Stimulated activated CD8-positive, alpha-beta memory T cell treated with anti-CD3 and anti-CD28 coated beads, Interleukin-4, amount 100 ng/mL, for 4 hours (primary cell): ENCODE data around the gene BMPR2.
"Not testable (repeated sequence)": the region's sequence is repeated elsewhere in the genome, so short reads cannot be mapped to it uniquely, and the experiment has no call there.

Experiments used
- DNase-seq, 2 donors: peaks; one replicate each; pipeline ENCODE4 v3.0.0-alpha.2; 2020; ENCODE audit warnings: low read depth in 2 of 2, low spot score in 1 of 2

The BMPR2 gene

DNA sequence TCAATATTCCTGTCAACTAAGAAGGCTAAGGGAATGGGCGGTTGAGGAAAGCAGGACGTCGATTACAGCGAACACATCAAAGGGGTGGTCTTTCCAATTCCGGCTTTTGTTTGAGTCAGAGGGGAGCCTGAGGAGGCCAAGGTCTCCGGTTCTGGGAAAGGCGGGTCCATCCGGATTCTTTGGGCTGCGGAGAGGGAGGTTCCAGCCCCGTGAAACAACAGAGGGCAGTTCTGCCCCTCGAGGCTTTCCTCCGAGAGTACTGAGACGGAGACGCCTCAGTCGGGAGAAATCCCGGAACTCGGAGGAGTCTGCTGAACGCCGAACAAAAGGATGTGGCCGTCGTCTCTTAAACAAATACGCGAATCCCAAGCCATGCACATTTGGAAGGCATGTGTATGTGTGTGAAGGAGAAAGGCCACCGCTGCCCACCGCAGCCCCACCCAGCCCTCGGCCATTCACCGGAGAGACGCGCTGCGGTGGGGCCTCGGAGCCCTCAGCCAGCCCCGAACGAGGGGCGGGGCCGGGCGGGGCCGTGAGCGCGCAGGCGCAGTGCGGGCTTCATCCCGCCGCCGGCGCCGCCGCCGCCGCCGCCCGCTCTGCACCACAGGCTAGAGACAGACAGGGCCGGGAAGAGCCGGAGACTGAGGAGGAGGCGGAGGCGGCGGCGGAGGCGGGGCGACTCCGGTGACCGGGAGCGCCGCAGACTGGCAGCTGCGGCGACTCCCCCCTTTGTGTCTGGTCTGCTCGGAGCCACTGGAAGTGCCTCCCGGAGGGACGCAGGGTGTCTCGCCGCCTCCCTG, at the start of gene BMPR2:
TSS of gene BMPR2 (plus strand) at position 719 of the 800 bp plus-strand sequence. CDS start 1,148 bp downstream, outside the sequence.
- DNase-seq: peak; percentile 54 to 60

GRCh38 chr2:202327858-202328257, 48.3 kb upstream of the BMPR2 start:
- no peak for DNase-seq

- no peak for DNase-seq
Observed at GRCh38 chr2:202335791-202336467, 40.2 kb upstream of the BMPR2 start.

DNA sequence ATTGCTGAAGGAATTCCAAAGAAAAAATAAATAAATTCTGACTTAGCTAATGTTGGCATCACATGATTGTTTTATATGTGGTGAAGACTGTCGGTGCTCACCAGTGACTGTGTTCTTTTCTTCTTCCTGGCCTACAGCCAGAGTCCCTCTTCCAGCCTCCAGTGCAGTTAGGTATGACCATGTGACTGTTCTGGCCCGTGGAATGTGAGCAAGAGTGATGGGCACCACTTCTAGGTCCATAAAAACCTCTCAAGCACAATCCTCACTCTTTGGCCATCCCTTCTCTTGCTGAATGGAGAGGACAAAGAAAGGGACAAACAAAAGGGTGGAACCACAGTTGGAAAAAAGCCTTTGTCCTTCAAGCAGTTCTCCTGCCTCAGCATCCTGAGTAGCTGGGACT, 39.0 kb upstream of the BMPR2 start:
- DNase-seq: no peak

- DNase-seq: no peak
Observed at GRCh38 chr2:202337706-202338346, 38.3 kb upstream of the BMPR2 start.

- no peak for DNase-seq
Observed at GRCh38 chr2:202339071-202339870, 36.9 kb upstream of the BMPR2 start.

DNA sequence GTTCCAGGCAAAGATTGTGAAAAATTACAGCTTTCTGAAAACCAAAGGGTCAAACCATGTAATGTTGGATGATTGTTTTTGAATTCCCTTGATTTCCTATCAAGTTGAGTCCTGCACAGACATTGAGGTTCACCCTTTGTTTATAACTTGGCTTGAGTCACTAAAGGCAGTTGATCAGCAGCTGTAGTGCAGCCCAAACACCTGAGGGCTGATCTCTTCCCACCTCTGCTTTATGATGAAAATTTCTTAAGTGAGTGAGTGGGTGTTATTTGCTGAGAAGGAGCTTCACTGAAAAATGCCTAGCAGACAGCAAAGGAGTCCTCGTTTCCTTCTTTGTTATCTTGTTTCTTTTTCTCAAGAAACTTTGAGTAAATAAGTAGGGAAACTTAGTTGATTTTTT, 31.9 kb upstream of the BMPR2 start:
- no peak for DNase-seq

- DNase-seq: no peak
Observed at GRCh38 chr2:202346180-202346579, 29.9 kb upstream of the BMPR2 start.

DNA sequence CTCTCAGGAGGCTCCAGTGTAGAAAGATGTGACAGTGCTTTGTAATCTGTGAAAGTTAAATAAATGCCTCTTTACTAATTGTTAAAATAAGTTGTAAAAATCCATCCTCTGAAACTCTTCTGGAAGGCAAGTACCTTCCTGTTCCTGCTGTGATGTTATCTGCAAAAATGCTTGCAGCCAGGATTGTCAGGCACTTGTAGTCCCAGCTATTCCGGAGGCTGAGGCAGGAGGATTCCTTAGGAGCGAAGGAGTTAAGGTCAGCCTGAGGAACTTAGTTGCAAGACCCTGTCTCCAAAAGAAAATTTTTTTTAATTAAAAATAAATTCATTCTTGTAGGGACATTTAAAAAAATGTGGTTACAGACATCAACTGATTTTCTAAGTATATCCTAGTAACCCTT, 22.7 kb upstream of the BMPR2 start:
- DNase-seq: no peak

GRCh38 chr2:202355993-202356505, 20.1 kb upstream of the BMPR2 start:
- no peak for DNase-seq

DNA sequence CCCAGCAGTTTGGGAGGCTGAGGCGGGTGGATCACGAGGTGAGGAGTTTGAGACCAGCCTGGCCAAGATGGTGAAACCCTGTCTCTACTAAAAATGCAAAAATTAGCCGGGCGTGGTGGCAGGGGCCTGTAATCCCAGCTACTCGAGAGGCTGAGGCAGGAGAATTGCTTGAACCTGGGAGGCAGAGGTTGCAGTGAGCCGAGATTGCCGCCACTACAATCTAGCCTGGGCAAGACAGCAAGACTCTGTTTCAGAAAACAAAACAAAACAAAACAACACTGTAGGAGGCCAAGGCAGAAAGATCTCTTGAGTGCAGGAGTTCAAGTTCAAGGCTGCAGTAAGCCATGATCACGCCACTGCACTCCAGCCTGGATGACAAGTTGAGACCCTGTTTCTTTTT, 17.2 kb upstream of the BMPR2 start:
- DNase-seq: not testable (repeated sequence)

DNA sequence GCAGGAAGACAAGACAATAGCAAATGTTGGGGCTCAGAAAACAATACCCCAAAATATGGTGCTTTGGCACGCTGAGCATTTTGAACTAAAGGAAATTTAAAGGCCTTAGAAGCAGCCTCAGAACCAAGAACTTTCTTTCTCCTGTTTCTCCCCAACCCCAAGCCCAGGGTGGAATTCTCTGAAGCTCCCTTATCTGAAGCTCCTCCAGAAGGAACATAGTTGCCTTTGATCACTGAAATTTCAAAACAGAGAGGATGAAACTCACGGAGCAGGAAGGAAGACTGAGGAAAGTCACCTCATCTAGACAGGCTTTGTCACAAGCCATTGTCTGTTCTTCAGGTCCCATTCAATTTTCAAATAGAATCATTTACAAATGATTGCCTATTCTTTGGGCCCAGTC, 15.5 kb upstream of the BMPR2 start:
- no peak for DNase-seq

GRCh38 chr2:202361108-202361507, 15.0 kb upstream of the BMPR2 start:
- DNase-seq: no peak

- no peak for DNase-seq
Observed at GRCh38 chr2:202373490-202373889, 2.6 kb upstream of the BMPR2 start.

GRCh38 chr2:202374383-202374782, 1.7 kb upstream of the BMPR2 start:
- not testable (repeated sequence) for DNase-seq

DNA sequence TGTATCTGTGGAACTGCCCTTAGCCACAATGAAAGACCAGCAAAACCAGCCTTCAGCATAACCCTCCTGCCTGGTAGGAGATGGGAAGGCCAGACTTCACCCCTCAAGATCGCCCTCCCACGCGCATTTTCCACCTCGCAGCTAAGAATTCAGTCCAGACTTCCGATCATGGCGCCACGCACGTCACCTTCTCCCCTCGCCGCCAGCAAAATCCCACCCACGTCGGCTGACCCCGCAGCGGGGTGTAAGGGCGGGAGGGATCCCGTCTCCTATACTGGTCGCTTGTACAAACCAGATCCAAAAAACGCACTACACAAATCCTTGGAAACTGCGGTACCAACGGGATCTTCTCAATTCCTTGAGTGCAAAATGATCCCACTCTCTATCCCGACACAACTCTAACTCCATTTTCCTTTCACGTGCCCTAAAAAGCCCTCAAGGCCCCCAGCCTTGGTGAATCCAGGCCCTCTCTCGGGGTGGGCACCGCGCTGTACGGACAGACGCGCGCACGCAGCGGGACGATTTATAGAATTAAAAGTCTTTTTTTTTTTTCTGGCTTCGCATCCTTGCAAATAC, 1.0 kb upstream of the BMPR2 start:
- peak in 1 of 2 donors; percentile 26 for DNase-seq

DNA sequence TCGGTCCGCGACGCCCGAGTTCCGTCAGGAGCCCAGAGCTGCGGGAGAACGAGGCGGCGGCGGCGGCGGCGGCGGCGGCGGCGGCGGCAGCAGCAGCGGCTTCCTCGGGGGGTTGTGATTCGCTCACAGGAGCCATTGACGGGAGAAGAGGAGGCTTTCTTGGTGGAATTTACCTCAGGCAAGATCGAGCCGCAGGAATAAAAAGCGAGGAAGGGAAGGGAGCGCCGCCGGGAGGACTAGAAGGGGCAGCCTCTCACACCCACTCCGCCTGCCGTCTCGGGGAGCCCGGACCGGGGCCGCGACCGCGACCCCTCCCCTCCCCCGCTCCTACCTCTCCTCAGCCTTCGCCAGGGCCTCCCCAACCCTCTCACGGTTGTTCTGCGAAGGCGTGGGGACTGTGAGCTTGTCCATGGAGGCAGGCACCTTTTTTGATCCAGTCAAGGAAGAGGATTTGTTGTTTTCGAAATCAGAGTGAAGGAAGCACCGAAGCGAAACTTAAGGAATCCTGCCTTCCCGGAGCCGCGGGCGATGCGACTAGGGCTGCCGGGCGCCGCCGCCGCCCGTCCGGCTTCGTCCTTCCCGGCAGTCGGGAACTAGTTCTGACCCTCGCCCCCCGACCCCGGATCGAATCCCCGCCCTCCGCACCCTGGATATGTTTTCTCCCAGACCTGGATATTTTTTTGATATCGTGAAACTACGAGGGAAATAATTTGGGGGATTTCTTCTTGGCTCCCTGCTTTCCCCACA, 506 bp downstream of the BMPR2 start:
- DNase-seq: no peak

- DNase-seq: no peak
Observed at GRCh38 chr2:202377207-202377761, 1.2 kb downstream of the BMPR2 start.

- DNase-seq: no peak
Observed at GRCh38 chr2:202378001-202378400, 1.9 kb downstream of the BMPR2 start.
